Activated CD4-positive, alpha-beta memory T cell treated with anti-CD3 and anti-CD28 coated beads, Interleukin-2, amount 10 ng/mL, durations not matched to agents 7 days and 5 days (primary cell): ENCODE data around the gene CDX1. TPM values are rescaled to one million over a fixed set of nuclear protein-coding genes. Genes with fewer than 3 reads are reported as not detected.

Source experiments
- CTCF ChIA-PET: fragments of 350-600 bp; sonication (Branson Sonifier 250); formaldehyde crosslinking; loops from one replicate; lab custom pipeline; 2021; ENCODE audit warnings: antibody characterized with exemption, inconsistent platforms; lab: Charles Lee
- POLR2A ChIA-PET: fragments of 350-600 bp; sonication (Branson Sonifier 250); formaldehyde crosslinking; loops from one replicate; lab custom pipeline; 2021; ENCODE audit warnings: antibody characterized with exemption; lab: Charles Lee
- DNase-seq: peaks from one replicate; pipeline ENCODE4 v3.0.0-alpha.2; 2020
- H3K27ac Mint-ChIP-seq: one replicate; pipeline ENCODE4 v1.8.0; 2021; ENCODE audit warnings: mild to moderate bottlenecking, mixed read lengths
- H3K27me3 Mint-ChIP-seq: one replicate; pipeline ENCODE4 v1.8.0; 2021; ENCODE audit warnings: mixed read lengths
- H3K36me3 Mint-ChIP-seq: one replicate; pipeline ENCODE4 v1.8.0; 2021; ENCODE audit warnings: low read depth, mixed read lengths
- H3K4me1 Mint-ChIP-seq: one replicate; pipeline ENCODE4 v1.8.0; 2021; ENCODE audit warnings: mixed read lengths
- H3K4me3 Mint-ChIP-seq: one replicate; pipeline ENCODE4 v1.8.0; 2021; ENCODE audit warnings: mild to moderate bottlenecking, mixed read lengths
- H3K9me3 Mint-ChIP-seq: one replicate; pipeline ENCODE4 v1.8.0; 2021; ENCODE audit warnings: mixed read lengths
- total RNA-seq, 2 experiments: library from RNA; stranded (reverse); gene quantifications; one replicate each; pipeline ENCODE4 v1.2.3, GENCODE V29; 2021

CDX1 gene
- total RNA-seq, 2 experiments from 2014 or later = not detected

GRCh38 chr5:150175076-150175475 lies 8.5 kb downstream of the CDX1 start:
- Mint-ChIP-seq H3K9me3 (no peaks in the 10 kb centered on the region), H3K36me3 (no peaks in the 10 kb centered on the region), H3K27me3 (peaks cover 21% of the 10 kb centered on the region), H3K4me3 (no peak overlapping the region), H3K4me1 (no peaks in the 10 kb centered on the region), H3K27ac (no peak overlapping the region)
- ChIA-PET CTCF (interaction anchor here (0.9 to 3.0 kb wide), 11 partner anchors 11 to 176 kb away, joined by 3 to 15 read pairs (median 3); no protein-coding TSS in a partner anchor), POLR2A (no interaction called here)
- no peak for DNase-seq

DNA sequence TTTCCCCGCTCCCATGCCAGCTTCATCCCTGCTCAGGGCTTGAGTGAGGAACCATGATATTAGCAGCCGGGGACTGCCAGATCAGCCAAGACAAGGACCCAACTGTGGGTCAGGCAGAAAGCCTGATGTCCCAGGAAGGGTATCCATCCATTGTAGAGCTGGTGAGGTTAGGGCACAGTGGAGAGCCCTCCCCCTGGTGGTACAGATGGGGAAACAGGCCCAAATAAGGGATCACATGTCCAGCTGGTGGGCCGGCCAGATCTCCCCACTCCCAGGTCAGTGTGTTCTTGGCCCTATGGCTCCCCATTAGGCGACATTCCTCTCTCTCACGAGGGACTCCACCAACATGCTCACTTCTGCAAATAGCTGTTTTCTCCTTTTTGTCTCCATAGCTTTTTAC lies 9.0 kb downstream of the CDX1 start:
- peaks cover 16% of the 10 kb centered on the region for H3K27me3 Mint-ChIP-seq
- POLR2A ChIA-PET = no interaction called here

DNA sequence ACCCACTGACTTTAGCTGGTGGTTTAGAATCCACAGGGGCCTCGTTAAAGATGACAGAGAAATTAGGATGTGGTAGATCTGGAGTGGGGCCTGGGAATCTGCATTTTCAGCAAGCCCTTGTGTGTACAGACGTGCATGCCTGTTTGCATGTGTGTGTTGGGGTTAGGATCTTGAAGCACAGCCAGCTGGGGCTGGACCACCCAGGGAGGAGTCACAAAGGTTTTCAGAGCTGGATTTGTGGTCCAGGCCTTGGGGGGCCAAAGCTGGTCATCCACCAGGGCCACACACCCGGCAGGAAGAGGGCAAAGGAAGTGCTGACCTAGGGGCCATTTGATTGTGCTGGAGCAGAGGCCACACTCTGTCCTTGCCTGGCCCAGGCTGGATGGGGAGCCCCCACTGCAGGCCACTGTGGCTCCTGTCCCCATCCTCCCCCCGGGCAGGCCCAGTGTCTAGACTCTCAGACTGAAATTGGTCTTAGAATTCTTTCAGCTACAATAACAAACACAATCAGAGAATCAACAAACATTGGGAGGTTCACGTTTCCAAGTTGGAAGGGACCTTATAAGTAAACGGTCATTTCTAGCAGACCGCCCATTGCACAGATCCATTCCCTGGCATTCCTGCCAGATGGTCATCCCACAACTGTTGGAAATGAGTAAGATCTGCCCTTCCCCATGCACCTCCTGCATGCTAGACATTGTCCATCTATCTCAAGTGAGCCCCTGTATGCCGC lies 10.3 kb downstream of the CDX1 start:
- DNase-seq = no peak
- no peaks in the 10 kb centered on the region for H3K9me3 Mint-ChIP-seq
- no peak overlapping the region for H3K27ac Mint-ChIP-seq
- peaks cover 13% of the 10 kb centered on the region for H3K27me3 Mint-ChIP-seq
- H3K4me1 Mint-ChIP-seq = no peaks in the 10 kb centered on the region
- ChIA-PET POLR2A (no interaction called here), CTCF (interaction anchor here (1.0 to 3.0 kb wide), 6 partner anchors 14 to 46 kb away, joined by 3 to 15 read pairs (median 5); no protein-coding TSS in a partner anchor)
- no peaks in the 10 kb centered on the region for H3K36me3 Mint-ChIP-seq
- H3K4me3 Mint-ChIP-seq = no peak overlapping the region

More for the DNA sequence above, 9.0 kb downstream of the CDX1 start:
- CTCF ChIA-PET = interaction anchor here (1.1 to 3.0 kb wide), 9 partner anchors 11 to 175 kb away, joined by 3 to 15 read pairs (median 4); no protein-coding TSS in a partner anchor
- Mint-ChIP-seq H3K9me3 (no peaks in the 10 kb centered on the region), H3K27ac (no peak overlapping the region), H3K4me3 (no peak overlapping the region), H3K36me3 (no peaks in the 10 kb centered on the region), H3K4me1 (no peaks in the 10 kb centered on the region)
- no peak for DNase-seq

GRCh38 chr5:150177721-150178120 lies 11.1 kb downstream of the CDX1 start:
- Mint-ChIP-seq H3K27ac (no peak overlapping the region), H3K4me3 (no peak overlapping the region), H3K4me1 (no peaks in the 10 kb centered on the region), H3K9me3 (no peaks in the 10 kb centered on the region), H3K36me3 (no peaks in the 10 kb centered on the region), H3K27me3 (peaks cover 10% of the 10 kb centered on the region)
- DNase-seq = no peak
- POLR2A ChIA-PET = no interaction called here
- CTCF ChIA-PET = interaction anchor here (1.0 to 2.2 kb wide), 2 partner anchors 32 to 43 kb away, joined by 3 to 6 read pairs; no protein-coding TSS in a partner anchor

DNA sequence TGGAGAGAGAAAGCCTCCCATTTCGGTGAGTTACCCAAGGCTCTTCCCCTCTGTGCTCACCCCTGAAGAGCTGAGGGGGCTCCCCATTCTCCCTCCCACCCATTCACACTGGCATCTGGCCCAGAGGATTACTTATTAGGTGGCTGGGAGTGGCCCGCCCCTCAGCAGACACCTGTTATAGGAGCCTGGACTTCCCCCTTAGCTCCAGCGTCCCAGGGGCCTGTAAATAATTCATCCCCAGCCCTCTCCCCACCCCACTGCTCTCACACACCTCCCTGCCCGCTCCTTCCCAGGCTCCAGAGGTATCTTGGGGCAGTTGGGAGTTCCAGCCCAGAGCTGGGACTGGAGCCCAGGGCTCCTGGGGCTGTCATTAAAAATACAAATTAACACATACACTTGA lies 11.7 kb downstream of the CDX1 start:
- ChIA-PET CTCF (no interaction called here), POLR2A (no interaction called here)
- Mint-ChIP-seq H3K4me1 (no peaks in the 10 kb centered on the region), H3K27me3 (peaks cover 10% of the 10 kb centered on the region), H3K27ac (no peak overlapping the region), H3K4me3 (no peak overlapping the region), H3K9me3 (no peaks in the 10 kb centered on the region), H3K36me3 (no peaks in the 10 kb centered on the region)
- no peak for DNase-seq

DNA sequence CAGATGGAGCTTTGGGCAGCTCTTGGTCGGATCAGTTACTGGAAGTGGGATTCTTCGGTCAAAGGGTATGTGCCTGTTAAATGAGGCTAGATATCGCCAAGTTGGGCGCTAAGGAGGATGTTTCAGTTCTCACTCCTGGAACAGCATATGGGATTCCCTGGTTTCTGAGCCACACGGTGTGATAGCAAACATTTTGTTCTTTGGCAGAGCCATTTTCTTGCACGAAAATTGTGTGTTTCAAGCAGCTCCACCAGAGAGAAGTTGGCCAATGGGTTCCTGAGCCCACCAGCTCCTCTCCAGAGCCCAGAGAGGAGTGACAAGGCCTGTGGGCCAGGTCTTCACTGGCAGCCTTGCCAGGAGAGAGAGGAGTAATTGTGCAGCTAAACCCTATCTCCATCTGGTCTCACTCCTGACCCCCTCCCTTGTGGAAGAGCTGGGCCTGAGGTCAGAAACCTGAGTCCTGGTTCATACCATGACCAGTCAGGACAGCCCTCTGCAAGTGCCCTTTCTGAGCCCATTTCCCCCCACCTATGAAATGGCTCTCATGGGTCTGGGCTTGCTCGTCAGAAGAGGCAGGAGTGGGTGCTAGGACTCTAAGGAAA lies 12.5 kb downstream of the CDX1 start:
- Mint-ChIP-seq H3K4me1 (no peaks in the 10 kb centered on the region), H3K4me3 (no peak overlapping the region), H3K36me3 (no peaks in the 10 kb centered on the region), H3K27ac (no peak overlapping the region), H3K27me3 (peaks cover 4% of the 10 kb centered on the region), H3K9me3 (no peaks in the 10 kb centered on the region)
- CTCF ChIA-PET = no interaction called here
- DNase-seq = no peak
- POLR2A ChIA-PET = no interaction called here

DNA sequence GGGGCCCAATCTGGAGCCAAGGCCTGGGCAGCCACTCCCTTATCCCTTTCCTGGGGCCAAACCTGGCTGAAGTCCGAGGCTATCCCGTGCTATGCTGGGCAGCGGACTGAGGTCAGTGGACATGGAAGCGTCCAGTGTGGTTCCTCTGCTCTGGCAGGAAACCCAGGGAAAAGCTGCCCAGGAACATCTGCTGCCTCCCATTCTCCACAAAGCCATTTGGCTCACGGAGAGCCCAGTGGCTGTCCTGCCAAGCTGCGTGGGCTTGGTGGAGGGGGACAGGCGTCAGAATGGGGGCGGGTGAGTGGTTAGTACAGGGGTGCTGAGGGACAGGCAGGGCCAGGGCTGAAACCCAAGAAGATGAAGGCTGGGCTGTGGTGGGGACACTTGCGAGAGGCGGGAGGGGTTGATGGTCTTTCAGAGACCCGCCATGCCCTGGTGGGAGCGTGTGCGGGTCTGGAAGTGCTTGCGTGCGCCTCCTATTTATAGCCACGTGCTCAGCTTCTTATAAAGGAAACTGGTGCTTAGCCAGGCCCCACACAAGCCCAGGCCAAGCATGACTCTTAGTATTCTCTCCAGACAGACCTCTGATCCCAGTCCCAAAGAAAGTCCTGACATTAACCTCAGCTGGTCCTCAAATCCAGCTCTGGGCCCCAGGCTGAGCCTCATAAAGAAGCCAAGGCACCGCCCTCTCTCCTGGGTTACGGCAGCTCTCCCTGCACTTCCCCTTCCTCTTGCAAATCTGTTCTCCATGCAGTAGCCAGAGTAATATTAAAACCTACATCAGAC lies 13.9 kb downstream of the CDX1 start:
- no peak overlapping the region for H3K27ac Mint-ChIP-seq
- CTCF ChIA-PET = no interaction called here
- H3K4me1 Mint-ChIP-seq = no peaks in the 10 kb centered on the region
- H3K27me3 Mint-ChIP-seq = peaks cover 3% of the 10 kb centered on the region
- H3K9me3 Mint-ChIP-seq = no peaks in the 10 kb centered on the region
- DNase-seq = no peak
- H3K4me3 Mint-ChIP-seq = no peak overlapping the region
- no peaks in the 10 kb centered on the region for H3K36me3 Mint-ChIP-seq
- POLR2A ChIA-PET = no interaction called here

DNA sequence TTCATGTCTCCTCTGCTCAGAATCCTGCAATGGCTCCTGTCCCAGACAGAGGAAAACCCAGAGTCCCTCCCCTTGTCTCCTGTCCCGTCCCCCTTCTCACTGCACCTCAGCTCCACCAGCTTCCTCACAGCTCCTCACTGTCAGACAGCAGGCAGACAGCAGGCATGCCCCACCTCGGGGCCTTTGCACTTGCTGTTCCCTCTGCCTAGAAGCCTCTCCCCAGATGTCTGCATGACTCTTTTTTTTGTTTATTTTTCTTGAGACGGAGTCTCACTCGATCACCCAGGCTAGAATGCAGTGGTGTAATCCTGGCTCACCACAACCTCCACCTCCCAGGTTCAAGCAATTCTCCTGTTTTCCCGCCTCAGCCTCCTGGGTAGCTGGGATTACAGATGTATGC lies 14.4 kb downstream of the CDX1 start:
- no peaks in the 10 kb centered on the region for H3K36me3 Mint-ChIP-seq
- ChIA-PET CTCF (no interaction called here), POLR2A (no interaction called here)
- no peak overlapping the region for H3K4me3 Mint-ChIP-seq
- H3K9me3 Mint-ChIP-seq = no peaks in the 10 kb centered on the region
- no peak for DNase-seq
- no peak overlapping the region for H3K27ac Mint-ChIP-seq
- peaks cover 3% of the 10 kb centered on the region for H3K27me3 Mint-ChIP-seq
- H3K4me1 Mint-ChIP-seq = no peaks in the 10 kb centered on the region

GRCh38 chr5:150181766-150182545 lies 15.4 kb downstream of the CDX1 start:
- Mint-ChIP-seq H3K27ac (no peak overlapping the region), H3K4me3 (no peak overlapping the region), H3K36me3 (no peaks in the 10 kb centered on the region), H3K27me3 (peaks cover 6% of the 10 kb centered on the region), H3K4me1 (no peaks in the 10 kb centered on the region), H3K9me3 (no peaks in the 10 kb centered on the region)
- ChIA-PET POLR2A (no interaction called here), CTCF (interaction anchor here (0.5 kb wide), 1 partner anchor 49 kb away, joined by 3 read pairs; no protein-coding TSS in a partner anchor)
- DNase-seq = no peak

- DNase-seq = no peak
- POLR2A ChIA-PET = no interaction called here
- Mint-ChIP-seq H3K4me1 (no peaks in the 10 kb centered on the region), H3K27me3 (peaks cover 10% of the 10 kb centered on the region), H3K27ac (no peak overlapping the region), H3K9me3 (no peaks in the 10 kb centered on the region), H3K4me3 (no peak overlapping the region), H3K36me3 (no peaks in the 10 kb centered on the region)
- CTCF ChIA-PET = interaction anchor here (0.5 kb wide), 1 partner anchor 48 kb away, joined by 3 read pairs; no protein-coding TSS in a partner anchor
Observed at GRCh38 chr5:150182774-150183173, 16.2 kb downstream of the CDX1 start.

- no peaks in the 10 kb centered on the region for H3K36me3 Mint-ChIP-seq
- H3K4me3 Mint-ChIP-seq = no peak overlapping the region
- H3K9me3 Mint-ChIP-seq = no peaks in the 10 kb centered on the region
- no peak overlapping the region for H3K27ac Mint-ChIP-seq
- no peaks in the 10 kb centered on the region for H3K4me1 Mint-ChIP-seq
- CTCF ChIA-PET = no interaction called here
- H3K27me3 Mint-ChIP-seq = peaks cover 11% of the 10 kb centered on the region
- DNase-seq = no peak
- POLR2A ChIA-PET = no interaction called here
Observed at GRCh38 chr5:150183436-150183835, 16.9 kb downstream of the CDX1 start.

GRCh38 chr5:150184006-150184405 lies 17.4 kb downstream of the CDX1 start:
- H3K36me3 Mint-ChIP-seq = no peaks in the 10 kb centered on the region
- DNase-seq = no peak
- H3K9me3 Mint-ChIP-seq = no peaks in the 10 kb centered on the region
- H3K4me1 Mint-ChIP-seq = no peaks in the 10 kb centered on the region
- H3K4me3 Mint-ChIP-seq = no peak overlapping the region
- CTCF ChIA-PET = no interaction called here
- no peak overlapping the region for H3K27ac Mint-ChIP-seq
- H3K27me3 Mint-ChIP-seq = peaks cover 16% of the 10 kb centered on the region
- POLR2A ChIA-PET = no interaction called here
